Glomerular visceral epithelial cell (primary cell): ENCODE data around the gene KRTAP2-4.
"Not testable (repeated sequence)": the region's sequence is repeated elsewhere in the genome, so short reads cannot be mapped to it uniquely, and the experiment has no call there.

Experiments used
- DNase-seq: peaks from one replicate; pipeline ENCODE4 v3.0.0-alpha.2; 2016; ENCODE audit errors: extremely low spot score

KRTAP2-4 gene

DNA sequence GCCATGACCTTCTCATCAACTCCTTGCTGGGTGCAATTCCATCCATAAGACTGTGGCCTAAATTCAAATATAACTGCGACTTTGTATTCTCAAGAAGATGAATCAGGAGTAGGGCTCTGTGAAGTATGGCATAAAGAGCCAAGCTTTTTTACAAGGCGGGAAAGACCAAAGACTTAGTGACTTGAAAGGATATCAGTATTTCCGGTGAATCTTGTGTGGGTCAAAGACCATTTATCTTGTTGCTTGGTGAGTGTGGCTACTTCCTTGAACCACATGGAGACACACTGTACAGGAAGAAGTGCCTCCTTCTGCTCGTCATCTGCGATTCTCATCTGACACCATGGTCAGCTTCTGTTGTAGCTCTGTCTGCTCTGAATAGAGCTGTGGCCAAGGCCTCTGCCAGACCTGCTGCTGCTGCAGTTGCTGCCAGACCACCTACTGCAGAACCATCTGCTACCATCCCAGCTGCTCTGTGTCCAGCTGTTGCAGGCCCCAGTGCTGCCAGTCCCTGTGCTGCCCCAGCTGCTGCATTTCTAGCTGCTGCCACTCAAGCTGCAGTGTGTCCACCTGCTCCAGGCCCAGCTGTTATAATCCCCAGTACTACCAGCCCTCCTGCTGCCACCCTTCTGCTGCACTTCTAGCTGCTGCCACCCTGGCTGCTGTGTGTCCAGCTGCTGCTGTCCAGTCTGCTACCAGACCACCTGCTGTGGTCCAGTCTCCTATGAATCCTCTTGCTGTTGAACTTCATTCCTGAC, 6.1 kb upstream of the KRTAP2-4 start:
- no peak for DNase-seq

DNA sequence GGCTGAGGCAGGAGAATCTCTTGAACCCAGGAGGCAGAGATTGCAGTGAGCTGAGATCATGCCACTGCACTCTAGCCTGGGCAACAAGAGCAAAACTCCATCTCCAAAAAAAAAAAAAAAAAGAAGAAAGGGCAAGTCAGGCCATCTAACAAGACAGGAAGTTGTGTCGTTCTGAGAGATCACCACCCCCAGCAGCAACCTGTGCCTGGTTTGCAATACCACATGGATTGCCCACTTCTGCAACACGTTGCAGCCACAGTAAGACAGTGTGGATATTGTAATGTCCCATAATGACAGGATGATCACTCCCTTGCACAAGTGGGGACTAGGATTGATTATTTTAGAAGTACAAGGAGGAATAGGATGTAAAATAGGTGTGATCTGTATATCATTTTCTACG, 3.4 kb upstream of the KRTAP2-4 start:
- no peak for DNase-seq

DNA sequence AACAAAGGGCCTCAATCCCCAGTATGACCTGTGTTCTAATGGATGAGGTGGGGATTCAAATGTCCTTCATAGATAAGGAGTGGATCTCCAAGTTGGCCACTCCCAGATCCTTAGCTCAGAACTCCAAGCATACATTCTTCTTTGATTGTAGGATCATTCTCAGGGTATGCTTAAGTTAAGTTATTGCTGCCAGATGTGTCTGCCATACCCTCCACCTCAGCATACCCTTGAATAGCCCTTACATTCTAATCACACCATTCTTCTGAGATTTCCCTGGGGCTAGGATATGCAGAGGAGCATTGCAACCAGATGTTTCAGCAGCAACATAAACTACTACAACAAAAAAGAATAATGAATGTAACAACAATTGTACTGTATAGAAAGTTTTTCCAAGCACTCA, 1.6 kb upstream of the KRTAP2-4 start:
- DNase-seq: no peak

DNA sequence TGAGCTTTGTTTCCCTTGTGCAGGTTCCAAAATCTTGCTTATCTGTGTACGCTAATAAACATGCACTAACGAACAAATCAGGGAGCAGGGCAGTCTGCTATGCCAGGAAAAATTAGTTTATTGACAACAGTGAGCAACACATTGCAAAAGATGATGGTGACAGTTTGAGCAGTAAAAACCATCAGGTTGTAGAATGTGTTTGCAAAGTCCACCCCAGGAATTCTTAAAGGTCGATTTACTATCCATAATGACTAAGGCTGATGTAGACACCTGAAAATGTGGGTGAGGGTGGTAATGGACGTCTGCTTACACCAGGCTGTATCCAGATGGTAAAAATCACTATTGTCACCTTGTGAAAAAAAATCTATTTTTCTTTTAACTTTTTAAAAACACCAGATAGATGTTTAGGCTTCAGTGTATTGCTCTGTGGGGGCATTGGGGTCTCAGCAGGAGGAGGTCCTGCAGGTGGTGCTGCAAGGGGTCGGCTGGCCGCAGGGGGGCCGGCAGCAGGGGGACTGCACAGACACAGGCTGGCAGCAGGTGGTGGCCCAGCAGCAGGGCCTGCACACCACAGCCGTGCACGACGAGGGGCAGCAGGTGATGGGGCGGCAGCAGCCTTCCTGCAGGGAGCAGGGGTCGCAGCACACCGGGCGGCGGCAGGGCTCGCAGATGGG, 526 bp downstream of the KRTAP2-4 start:
- DNase-seq: not testable (repeated sequence)

DNA sequence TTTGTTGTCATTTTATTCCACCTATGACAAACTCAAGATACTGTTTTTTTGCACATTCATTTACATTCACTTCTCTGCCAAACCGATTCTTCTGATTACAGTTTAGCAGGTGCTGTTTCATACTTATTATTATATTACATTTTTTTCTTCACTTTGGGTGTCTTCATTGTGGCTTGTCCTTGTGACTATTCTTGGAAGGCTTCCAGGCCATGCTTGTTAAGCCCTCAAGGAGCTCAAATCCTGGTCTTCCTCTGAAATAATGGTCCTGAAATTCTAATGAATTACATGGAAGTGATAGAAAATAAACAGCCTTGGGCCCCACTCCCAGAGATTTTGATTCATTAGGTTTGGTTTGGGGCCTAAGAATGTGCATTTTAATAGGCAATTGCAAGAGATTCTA, 1.4 kb downstream of the KRTAP2-4 start:
- no peak for DNase-seq

DNA sequence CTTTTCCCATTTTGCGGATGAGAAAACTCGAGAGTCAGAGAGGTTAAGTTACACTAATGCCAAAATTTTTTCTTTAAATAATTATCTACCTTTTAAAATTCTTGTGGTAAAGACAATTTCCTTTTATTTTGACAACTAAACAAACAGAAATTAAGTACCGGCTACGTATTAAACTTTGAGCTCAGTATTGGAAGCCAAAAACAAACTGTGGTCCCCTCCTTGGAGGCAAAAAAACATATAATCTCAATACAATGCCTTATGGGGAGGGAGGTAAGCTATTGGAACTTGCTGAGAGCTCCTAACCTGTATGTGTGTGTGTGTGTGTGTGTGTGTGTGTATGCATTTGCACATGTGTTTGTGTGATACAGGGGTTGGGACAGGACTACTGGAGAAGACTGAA, 2.2 kb downstream of the KRTAP2-4 start:
- DNase-seq: no peak

DNA sequence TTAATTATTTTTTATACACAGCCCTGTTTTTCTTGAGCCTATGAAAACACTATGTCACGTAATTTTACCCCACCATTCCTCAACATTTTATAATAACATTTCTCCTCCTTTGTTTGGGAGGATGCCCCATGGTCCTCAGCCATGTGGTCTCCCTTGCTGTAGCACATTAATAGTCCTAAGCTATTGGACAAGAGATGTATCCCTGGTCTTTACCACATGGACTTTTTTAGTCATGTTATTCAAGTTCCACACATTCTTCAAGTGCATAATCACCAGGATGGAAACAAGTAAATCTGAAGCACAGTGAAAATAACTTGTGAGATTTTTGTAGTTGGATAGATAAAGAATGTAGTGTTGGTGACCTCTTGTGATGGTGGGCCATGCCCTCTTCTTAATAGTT, 3.7 kb downstream of the KRTAP2-4 start:
- DNase-seq: peak; percentile 90

DNA sequence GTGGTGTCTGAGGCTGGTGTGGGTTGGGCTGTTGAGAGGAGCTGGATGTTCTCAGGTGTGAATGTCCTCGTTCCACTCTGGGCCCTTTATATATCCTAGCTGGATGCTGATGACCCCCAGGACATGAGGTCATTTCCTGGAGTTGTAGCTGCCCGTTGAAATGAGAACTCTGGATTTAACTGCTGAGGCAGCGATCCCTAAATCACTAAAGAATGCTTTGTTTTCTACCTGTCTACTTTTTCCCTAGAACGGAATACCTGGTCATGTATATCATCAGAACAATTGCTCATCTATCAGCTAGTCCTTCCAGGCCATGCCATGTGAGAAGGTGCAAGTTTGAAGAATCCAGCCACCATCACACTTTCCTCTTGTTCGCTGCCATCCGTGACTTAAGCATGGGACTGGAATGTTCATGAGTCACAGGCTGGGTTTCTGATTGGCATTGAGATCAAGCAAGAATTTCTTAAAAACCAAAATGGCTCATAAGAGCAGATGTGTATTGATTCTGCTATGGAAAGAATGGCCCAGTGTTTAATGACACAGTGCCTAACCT, 5.6 kb downstream of the KRTAP2-4 start, which contains the start of gene KRTAP2-3:
Gene KRTAP2-3, minus strand, starts transcription at position 63 of the 553 bp plus-strand sequence. CDS start 64 bp downstream, outside the sequence.
- DNase-seq: peak; percentile 94

DNA sequence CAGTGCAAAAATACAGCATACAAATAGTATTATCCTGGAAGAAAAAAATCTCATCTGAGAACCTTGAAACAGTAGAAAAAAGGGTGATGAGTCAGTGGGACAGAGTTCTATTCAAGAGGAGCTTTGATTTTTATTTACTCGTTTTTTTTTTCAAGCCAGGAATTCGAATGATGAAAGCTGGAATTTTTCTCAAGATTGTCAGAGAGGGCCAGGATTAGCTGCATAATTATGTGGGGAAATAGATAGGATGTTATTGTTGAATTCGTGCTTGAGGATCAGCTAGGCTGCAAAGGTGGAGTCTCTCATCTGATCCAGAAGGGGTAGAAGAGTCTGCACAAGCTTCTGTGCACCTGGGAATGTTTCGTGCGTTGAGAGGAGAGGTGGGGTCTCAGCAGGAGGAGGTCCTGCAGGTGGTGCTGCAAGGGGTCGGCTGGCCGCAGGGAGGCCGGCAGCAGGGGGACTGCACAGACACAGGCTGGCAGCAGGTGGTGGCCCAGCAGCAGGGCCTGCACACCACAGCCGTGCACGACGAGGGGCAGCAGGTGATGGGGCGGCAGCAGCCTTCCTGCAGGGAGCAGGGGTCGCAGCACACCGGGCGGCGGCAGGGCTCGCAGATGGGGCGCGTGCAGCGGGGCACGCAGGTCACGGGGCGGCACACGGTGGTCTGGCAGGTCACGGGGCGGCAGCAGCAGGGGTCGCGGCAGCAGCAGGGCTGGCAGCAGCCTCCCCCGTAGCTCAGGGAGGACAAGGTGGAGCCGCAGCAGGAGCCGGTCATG, 6.2 kb downstream of the KRTAP2-4 start:
- peak; percentile 74 for DNase-seq

DNA sequence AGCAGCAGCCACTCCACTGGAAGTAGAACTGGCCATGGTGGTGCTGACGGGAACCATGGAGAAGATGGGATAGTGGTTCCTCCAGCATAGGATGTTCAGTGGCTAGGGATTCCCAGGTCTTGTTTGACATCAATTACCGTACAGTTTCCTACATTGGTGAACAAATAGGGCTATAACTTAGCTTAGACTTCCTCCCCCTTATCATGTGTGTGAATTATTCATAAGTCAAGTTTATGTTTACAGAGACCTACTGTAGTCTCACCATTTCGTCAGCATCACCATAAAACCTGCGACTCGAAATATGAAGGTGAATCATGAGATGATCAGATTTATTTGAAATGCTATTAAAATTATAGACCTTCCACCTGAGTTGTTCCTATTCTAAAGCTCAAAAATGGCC, 6.9 kb downstream of the KRTAP2-4 start:
- DNase-seq: no peak

DNA sequence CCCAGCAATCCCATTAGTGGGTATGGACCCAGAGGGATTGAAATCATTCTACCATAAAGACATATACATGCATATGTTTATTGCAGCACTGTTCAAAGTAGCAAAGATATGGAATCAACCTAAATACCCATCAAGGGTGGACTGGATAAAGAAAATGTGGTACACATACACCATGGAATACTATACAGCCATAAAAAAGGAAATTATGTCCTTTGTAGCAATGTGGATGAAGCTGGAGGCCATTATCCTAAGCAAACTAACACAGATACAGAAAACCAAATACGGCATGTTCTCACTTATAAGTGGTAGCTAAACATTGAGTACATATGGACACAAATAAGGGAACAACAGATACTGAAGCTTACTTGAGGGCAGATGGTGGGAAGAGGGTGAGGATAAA, 8.1 kb downstream of the KRTAP2-4 start:
- no peak for DNase-seq

DNA sequence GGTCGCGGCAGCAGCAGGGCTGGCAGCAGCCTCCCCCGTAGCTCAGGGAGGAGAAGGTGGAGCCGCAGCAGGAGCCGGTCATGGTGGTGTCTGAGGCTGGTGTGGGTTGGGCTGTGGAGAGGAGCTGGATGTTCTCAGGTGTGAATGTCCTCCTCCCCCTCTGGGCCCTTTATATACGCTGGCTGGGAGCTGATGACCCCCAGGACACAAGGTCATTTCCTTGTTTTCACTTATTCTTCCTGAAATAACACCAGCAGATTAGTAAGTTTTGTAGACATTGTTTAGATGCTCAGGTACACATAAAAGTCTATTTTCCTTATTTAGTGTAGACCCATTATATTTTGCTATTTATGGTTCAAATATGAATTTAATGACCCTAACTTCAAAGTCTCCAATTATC, 10.5 kb downstream of the KRTAP2-4 start, which contains the start of gene KRTAP2-2:
Gene KRTAP2-2, minus strand, starts transcription at position 101 of the 400 bp plus-strand sequence. Its CDS starts 19 bp downstream, at position 82.
- not testable (repeated sequence) for DNase-seq

DNA sequence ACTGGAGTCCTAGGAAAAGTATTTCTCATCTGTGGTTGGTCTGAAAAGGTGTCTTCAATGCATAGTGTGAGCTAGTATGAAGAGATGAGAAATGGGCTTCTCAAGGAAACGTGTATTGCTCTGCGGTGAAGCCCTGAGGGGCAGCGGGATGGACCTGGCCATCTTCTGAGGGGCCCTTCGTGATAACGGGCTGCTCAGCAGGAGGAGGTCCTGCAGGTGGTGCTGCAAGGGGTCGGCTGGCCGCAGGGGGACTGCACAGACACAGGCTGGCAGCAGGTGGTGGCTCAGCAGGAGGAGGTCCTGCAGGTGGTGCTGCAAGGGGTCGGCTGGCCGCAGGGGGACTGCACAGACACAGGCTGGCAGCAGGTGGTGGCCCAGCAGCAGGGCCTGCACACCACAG, 11.1 kb downstream of the KRTAP2-4 start:
- DNase-seq: not testable (repeated sequence)

DNA sequence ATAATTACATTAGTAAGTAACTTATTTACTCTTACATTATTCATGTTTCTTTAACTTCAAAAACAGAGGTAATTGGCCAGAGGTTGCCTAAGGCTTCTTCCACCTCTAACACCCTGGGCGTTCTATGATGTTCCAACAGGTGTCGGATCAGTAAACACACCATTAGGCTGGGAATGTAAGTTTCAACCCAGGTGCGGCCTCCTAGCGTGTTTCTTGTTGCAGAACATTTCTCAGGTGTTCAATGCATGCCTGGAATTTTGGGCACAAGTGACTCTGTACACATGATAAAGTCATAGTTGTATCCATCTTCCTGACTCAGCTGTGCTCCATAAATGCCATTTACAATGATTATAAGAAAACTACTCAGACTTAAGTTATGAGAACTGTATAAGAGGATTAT, 11.7 kb downstream of the KRTAP2-4 start:
- no peak for DNase-seq

DNA sequence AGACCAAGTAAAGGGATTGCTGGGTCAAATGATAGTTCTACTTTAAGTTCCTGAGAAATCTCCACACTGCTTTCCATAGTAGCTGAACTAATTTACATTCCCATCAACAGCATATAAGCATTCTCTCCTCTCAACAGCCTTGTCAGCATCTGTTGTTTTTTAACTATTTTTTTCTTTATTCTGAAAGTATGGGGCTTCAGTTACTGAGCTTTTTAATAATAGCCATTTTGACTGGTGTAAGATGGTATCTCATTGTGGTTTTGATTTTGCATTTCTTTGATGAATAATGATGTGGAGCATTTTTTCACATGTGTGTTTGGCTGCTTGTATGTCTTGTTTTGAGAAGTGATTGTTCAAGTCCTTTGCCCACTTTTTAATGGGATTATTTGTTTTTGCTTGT, 13.1 kb downstream of the KRTAP2-4 start:
- no peak for DNase-seq

DNA sequence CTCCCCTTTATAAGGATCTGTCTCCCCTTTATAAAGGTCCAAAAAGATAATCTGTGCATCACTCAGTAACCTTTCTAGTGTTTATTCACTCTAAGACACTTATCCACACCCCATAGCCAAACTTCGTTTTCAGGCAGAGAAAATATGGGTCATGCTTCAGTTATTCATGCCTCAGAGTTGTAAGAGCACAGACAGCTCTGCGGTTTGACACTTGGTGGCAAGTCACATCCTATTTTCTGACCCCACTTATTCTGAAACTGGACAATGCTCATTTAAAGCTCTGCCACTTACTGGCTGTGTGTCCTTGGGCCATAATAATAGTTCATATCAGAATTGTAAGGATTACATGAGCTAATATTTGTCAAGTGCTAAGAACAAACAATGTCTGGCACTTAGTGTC, 16.6 kb downstream of the KRTAP2-4 start:
- peak; percentile 71 for DNase-seq

DNA sequence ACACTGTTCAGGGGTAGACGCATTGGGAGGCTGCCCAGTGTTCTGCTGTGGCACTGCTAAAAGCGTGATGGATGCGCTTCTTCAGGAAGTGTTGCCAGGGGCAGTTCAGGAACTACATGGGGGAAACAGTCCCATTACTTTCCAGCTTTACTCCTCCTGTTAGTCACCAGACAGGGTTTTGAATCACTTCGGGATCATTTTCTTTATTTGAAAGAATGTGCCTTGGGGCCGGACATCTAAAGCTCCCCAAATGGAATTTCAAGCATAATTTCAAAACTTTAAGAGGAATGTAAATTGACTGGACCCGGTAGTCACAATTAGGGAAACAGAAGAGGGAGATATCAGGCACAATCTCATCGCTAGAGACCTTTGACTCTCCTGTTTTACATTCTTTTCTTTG, 17.2 kb downstream of the KRTAP2-4 start:
- no peak for DNase-seq

DNA sequence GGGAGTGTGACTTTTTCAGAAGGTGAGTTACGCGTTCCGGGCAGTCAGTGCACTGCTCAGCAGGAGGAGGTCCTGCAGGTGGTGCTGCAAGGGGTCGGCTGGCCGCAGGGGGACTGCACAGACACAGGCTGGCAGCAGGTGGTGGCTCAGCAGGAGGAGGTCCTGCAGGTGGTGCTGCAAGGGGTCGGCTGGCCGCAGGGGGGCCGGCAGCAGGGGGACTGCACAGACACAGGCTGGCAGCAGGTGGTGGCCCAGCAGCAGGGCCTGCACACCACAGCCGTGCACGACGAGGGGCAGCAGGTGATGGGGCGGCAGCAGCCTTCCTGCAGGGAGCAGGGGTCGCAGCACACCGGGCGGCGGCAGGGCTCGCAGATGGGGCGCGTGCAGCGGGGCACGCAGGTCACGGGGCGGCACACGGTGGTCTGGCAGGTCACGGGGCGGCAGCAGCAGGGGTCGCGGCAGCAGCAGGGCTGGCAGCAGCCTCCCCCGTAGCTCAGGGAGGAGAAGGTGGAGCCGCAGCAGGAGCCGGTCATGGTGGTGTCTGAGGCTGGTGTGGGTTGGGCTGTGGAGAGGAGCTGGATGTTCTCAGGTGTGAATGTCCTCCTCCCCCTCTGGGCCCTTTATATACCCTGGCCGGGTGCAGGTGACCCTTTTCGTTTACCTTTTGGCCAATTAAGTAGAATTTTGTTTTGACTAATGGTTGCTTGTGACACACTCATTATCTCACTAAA, 18.8 kb downstream of the KRTAP2-4 start, which contains the start of gene KRTAP2-1:
Gene KRTAP2-1, minus strand, starts transcription at position 582 of the 731 bp plus-strand sequence. Its CDS starts 49 bp downstream, at position 533.
- DNase-seq: not testable (repeated sequence)

DNA sequence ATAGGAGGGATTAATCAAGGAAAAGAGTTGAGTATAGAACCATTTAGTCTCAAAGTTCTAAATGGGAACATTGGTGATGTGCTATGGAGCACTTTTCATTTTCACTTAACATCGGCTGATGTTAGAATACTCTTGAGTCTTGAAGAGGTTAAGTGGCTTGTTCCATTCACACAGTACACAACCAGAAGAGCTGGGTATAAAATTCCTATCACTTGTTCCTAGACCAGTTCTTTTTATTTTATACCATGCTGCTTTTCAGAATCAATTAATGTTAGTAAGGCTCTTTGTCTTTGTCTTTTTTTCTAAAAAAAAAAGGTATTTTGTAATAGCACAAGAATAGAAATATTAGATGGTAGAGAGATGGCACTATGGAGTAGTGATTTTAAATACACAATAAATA, 22.7 kb downstream of the KRTAP2-4 start:
- no peak for DNase-seq

DNA sequence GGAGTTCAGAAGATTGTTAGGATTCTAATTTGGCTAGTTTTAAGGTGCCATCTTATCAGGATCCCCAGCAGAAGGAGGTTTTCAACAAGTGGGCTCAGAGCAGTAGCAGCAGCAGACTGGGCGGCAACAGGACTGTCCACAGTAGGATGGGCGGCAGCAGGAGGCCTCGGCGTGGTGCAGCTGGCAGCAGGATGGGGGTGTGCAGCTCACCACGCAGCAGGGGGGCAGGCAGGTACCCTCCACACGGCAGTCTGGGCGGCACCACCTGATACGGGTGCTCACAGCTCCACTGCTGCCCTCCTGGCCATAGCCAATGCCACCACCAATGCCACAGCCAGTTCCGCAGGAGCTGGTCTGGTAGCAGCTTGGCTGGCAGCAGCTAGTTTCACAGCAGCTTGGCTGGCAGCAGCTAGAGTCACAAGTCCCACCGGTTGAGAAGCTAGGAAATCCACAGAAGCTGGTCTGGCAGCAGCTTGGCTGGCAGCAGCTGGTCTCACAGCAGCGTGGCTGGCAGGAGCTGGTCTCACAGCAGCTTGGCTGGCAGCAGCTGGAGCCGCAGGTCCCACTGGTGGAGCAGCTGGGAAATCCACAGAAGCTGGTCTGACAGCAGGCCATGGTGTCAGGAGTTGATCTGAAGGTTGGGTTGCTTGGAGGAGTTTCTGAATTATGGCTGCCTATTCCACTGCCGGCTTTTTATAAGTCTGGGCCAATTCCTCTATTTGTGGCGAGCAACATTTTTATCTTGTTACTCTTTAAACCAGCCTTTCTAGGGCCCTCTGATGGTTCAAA, 24.7 kb downstream of the KRTAP2-4 start, which contains the start of gene KRTAP1-1:
Gene KRTAP1-1, minus strand, starts transcription at position 668 of the 789 bp plus-strand sequence. Its CDS starts 53 bp downstream, at position 615.
- not testable (repeated sequence) for DNase-seq
